ENCODE results near the gene GOLT1B.

Gene GOLT1B

DNA sequence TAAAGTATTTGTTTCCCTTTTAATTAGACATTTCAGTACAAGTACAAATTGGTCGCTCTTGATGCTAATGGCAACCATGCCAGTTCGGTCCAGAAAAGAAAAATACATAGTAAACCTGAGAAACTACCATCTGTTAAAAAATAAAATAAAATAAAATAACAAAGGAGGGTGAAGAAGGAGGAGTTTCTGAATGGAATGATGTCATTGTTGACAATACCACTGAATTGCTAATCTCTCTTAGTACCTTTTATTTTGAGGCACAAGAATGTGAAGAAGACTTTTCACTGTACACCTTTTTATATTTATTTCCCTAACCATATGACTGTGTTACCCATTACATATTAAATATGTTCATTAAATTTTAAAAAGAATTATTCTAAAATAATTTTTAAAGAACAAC lies 44.0 kb downstream of the GOLT1B start:
- H2AFZ ChIP-seq (ENCODE audit: low read depth), result no peak overlapping the region
- H3K36me3 ChIP-seq (ENCODE audit: insufficient read depth), result no peaks in the 10 kb centered on the region
- H3K79me2 ChIP-seq (ENCODE audit: insufficient read depth, low read depth), result no peaks in the 10 kb centered on the region
- no peak overlapping the region for H3K4me2 ChIP-seq
- no peak overlapping the region for H3K4me3 ChIP-seq (IDR thresholded peaks at IDR 0.05; ENCODE audit: insufficient read depth, low read depth, low read length)
- no peak overlapping the region for H3K9ac ChIP-seq
- no peak overlapping the region for H3K27ac ChIP-seq
- H4K20me1 ChIP-seq (ENCODE audit: insufficient read depth), result no peaks in the 10 kb centered on the region
- no peaks in the 10 kb centered on the region for H3K27me3 ChIP-seq (ENCODE audit: insufficient read depth, low read depth)
- TF ChIP-seq, protein P1, sequence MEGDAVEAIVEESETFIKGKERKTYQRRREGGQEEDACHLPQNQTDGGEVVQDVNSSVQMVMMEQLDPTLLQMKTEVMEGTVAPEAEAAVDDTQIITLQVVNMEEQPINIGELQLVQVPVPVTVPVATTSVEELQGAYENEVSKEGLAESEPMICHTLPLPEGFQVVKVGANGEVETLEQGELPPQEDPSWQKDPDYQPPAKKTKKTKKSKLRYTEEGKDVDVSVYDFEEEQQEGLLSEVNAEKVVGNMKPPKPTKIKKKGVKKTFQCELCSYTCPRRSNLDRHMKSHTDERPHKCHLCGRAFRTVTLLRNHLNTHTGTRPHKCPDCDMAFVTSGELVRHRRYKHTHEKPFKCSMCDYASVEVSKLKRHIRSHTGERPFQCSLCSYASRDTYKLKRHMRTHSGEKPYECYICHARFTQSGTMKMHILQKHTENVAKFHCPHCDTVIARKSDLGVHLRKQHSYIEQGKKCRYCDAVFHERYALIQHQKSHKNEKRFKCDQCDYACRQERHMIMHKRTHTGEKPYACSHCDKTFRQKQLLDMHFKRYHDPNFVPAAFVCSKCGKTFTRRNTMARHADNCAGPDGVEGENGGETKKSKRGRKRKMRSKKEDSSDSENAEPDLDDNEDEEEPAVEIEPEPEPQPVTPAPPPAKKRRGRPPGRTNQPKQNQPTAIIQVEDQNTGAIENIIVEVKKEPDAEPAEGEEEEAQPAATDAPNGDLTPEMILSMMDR (conservative IDR thresholded peaks at IDR 0.05; ENCODE audit: low read depth, low read length), result no peak
- no peaks in the 10 kb centered on the region for H3K4me1 ChIP-seq (ENCODE audit: low read depth, poor library complexity, severe bottlenecking)

DNA sequence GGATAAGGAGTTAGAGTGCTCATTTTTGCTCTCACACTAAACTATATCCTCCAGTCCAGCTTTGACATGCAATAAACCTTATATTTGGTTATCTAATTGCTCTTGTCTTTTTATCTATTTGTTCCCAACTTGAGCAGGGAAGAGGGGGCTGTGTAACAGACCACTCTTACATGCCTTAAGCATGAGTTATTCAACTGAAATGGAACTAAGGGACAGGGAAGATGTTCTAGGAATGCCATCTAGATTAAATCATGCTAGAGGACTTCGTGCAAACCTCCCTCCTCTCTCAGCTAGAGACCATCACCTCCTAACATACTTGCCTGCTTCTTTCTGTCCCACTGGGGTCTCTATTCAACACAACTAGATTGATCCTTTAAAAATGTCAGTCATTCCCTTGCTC lies 45.1 kb downstream of the GOLT1B start:
- no peaks in the 10 kb centered on the region for H4K20me1 ChIP-seq (ENCODE audit: insufficient read depth)
- H2AFZ ChIP-seq (ENCODE audit: low read depth), result no peak overlapping the region
- H3K4me2 ChIP-seq, result no peak overlapping the region
- H3K79me2 ChIP-seq (ENCODE audit: insufficient read depth, low read depth), result no peaks in the 10 kb centered on the region
- no peak overlapping the region for H3K9ac ChIP-seq
- H3K36me3 ChIP-seq (ENCODE audit: insufficient read depth), result no peaks in the 10 kb centered on the region
- TF ChIP-seq, protein P1 (conservative IDR thresholded peaks at IDR 0.05; ENCODE audit: low read depth, low read length), result no peak
- no peaks in the 10 kb centered on the region for H3K4me1 ChIP-seq (ENCODE audit: low read depth, poor library complexity, severe bottlenecking)
- H3K27me3 ChIP-seq (ENCODE audit: insufficient read depth, low read depth), result no peaks in the 10 kb centered on the region
- H3K4me3 ChIP-seq (IDR thresholded peaks at IDR 0.05; ENCODE audit: insufficient read depth, low read depth, low read length), result no peak overlapping the region
- no peak overlapping the region for H3K27ac ChIP-seq

DNA sequence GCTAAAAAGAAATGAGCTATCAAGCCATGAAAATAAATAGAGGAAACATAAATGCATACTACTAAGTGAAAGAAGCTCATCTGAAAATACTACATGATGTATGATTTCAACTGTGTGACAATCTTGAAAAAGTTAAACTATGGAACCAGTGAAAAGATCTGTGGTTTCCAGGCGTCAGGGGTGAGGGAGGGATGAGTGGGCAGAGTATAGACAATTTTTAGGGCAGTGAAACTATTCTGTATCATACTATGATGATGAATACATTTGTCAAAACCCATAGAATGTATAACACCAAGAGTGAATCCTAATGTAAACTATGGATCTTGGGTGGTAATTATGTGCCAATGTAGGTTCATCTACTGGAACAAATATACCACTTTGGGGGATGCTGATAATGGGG lies 45.8 kb downstream of the GOLT1B start:
- Histone ChIP-seq H3K4me3 (IDR thresholded peaks at IDR 0.05; ENCODE audit: insufficient read depth, low read depth, low read length) (no peak overlapping the region), H3K27me3 (ENCODE audit: insufficient read depth, low read depth) (no peaks in the 10 kb centered on the region), H3K79me2 (ENCODE audit: insufficient read depth, low read depth) (no peaks in the 10 kb centered on the region), H3K27ac (no peak overlapping the region), H4K20me1 (ENCODE audit: insufficient read depth) (no peaks in the 10 kb centered on the region), H2AFZ (ENCODE audit: low read depth) (no peak overlapping the region), H3K4me2 (no peak overlapping the region), H3K36me3 (ENCODE audit: insufficient read depth) (no peaks in the 10 kb centered on the region), H3K9ac (no peak overlapping the region), H3K4me1 (ENCODE audit: low read depth, poor library complexity, severe bottlenecking) (no peaks in the 10 kb centered on the region)
- TF ChIP-seq, protein P1 (conservative IDR thresholded peaks at IDR 0.05; ENCODE audit: low read depth, low read length), result no peak

DNA sequence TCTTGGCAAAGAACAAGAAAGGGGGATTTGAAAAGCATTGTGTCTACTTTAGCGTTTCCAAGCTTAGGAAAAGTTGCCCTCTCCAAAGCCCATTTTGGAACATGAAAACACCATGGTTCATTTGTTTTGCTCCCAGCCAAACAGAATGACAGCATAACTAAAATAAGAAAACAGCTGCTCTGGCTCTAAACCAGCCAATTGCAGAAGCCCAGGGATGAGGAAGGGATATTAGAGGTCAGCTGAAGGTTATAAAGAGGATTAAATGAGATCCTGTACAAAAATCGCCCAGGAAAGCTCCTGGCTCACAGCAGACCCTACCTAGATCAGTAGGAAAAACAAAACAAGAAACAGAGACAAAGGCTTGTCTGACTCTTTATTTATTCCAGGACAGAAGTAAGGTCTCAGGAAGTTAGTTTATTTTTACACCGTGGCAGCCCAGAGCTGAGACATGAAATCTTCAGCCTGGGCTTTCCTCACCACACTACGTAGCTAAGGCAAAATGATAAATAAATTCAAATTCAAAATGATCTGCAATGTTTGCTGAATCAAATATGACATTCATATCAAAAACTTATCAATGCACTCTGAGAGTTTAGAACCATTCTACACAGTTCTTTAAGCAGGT lies 50.4 kb downstream of the GOLT1B start:
- Histone ChIP-seq H3K27ac (no peak overlapping the region), H3K79me2 (ENCODE audit: insufficient read depth, low read depth) (no peaks in the 10 kb centered on the region), H3K36me3 (ENCODE audit: insufficient read depth) (no peaks in the 10 kb centered on the region), H3K4me2 (no peak overlapping the region), H2AFZ (ENCODE audit: low read depth) (no peak overlapping the region), H3K4me3 (IDR thresholded peaks at IDR 0.05; ENCODE audit: insufficient read depth, low read depth, low read length) (no peak overlapping the region), H3K27me3 (ENCODE audit: insufficient read depth, low read depth) (no peaks in the 10 kb centered on the region), H3K9ac (no peak overlapping the region), H3K4me1 (ENCODE audit: low read depth, poor library complexity, severe bottlenecking) (no peaks in the 10 kb centered on the region), H4K20me1 (ENCODE audit: insufficient read depth) (no peaks in the 10 kb centered on the region)
- TF ChIP-seq, protein P1 (conservative IDR thresholded peaks at IDR 0.05; ENCODE audit: low read depth, low read length), result no peak

All from KMS-11 (cell line).